ENCODE measurements around the gene NMS.
"Not testable (repeated sequence)": the region's sequence is repeated elsewhere in the genome, so short reads cannot be mapped to it uniquely, and the experiment has no call there.

NMS gene

GRCh38 chr2:100470182-100470581 lies at the start of gene NMS:
Gene NMS, plus strand, starts transcription at chr2:100470482. Its CDS starts 7 bp downstream, at chr2:100470489.
- DNase-seq = no peak

GRCh38 chr2:100422320-100423055 lies 47.8 kb upstream of the NMS start:
- no peak for DNase-seq

GRCh38 chr2:100423631-100424030 lies 46.7 kb upstream of the NMS start:
- no peak for DNase-seq

- no peak for DNase-seq
These were observed 45.9 kb upstream of the NMS start for GRCh38 chr2:100424277-100424875.

GRCh38 chr2:100425107-100425506 lies 45.2 kb upstream of the NMS start:
- DNase-seq = no peak

- DNase-seq = no peak
These were observed 44.5 kb upstream of the NMS start for GRCh38 chr2:100425573-100426383.

GRCh38 chr2:100426384-100426720 lies 43.9 kb upstream of the NMS start:
- DNase-seq = no peak

- DNase-seq = no peak
These were observed 43.2 kb upstream of the NMS start for GRCh38 chr2:100427111-100427510.

GRCh38 chr2:100427627-100428258 lies 42.5 kb upstream of the NMS start:
- no peak for DNase-seq

- no peak for DNase-seq
These were observed 40.6 kb upstream of the NMS start for GRCh38 chr2:100429726-100430125.

- no peak for DNase-seq
These were observed 32.5 kb upstream of the NMS start for GRCh38 chr2:100437751-100438150.

- no peak for DNase-seq
These were observed 23.6 kb upstream of the NMS start for GRCh38 chr2:100446696-100447095.

GRCh38 chr2:100451092-100451491 lies 19.2 kb upstream of the NMS start:
- no peak for DNase-seq

GRCh38 chr2:100451734-100452133 lies 18.5 kb upstream of the NMS start:
- DNase-seq = no peak

- DNase-seq = no peak
These were observed 16.4 kb upstream of the NMS start for GRCh38 chr2:100453853-100454252.

GRCh38 chr2:100456357-100456756 lies 13.9 kb upstream of the NMS start:
- DNase-seq = not testable (repeated sequence)

- DNase-seq = no peak
These were observed 9.3 kb upstream of the NMS start for GRCh38 chr2:100460904-100461530.

GRCh38 chr2:100470898-100471514 lies 724 bp downstream of the NMS start:
- DNase-seq = no peak

- no peak for DNase-seq
These were observed 6.3 kb downstream of the NMS start for GRCh38 chr2:100476606-100477005.

GRCh38 chr2:100482741-100483140 lies 12.5 kb downstream of the NMS start:
- DNase-seq = no peak

GRCh38 chr2:100483895-100484294 lies 13.6 kb downstream of the NMS start:
- no peak for DNase-seq

- no peak for DNase-seq
These were observed 14.1 kb downstream of the NMS start for GRCh38 chr2:100484390-100484789.

GRCh38 chr2:100485396-100485795 lies 15.1 kb downstream of the NMS start:
- no peak for DNase-seq

Data from SIG-M5 (cell line).